GM12892 (cell line): ENCODE measurements around the gene NRXN3.

Experiments used
- DNase-seq: peaks from one replicate; pipeline ENCODE4 v3.0.0; 2011; ENCODE audit not compliant: insufficient read length
- FAIRE-seq: peaks from 2 replicates; lab custom pipeline; 2011; peaks lifted over from hg19 to GRCh38; lab: Jason Lieb, UNC
- POLR2A ChIP-seq: IDR thresholded peaks from 2 replicates; pipeline ENCODE4 v1.6.1; 2011; ENCODE audit warnings: low read depth, low read length, control low read depth
- POLR2AphosphoS5 ChIP-seq: IDR thresholded peaks from 2 replicates; pipeline ENCODE4 v1.6.1; 2011; ENCODE audit warnings: low read depth, low read length, control low read depth
- TAF1 ChIP-seq: IDR thresholded peaks from 2 replicates; pipeline ENCODE4 v1.6.1; 2011; ENCODE audit warnings: low read depth, mild to moderate bottlenecking, control low read depth, low read length, borderline replicate concordance

NRXN3 gene

DNA sequence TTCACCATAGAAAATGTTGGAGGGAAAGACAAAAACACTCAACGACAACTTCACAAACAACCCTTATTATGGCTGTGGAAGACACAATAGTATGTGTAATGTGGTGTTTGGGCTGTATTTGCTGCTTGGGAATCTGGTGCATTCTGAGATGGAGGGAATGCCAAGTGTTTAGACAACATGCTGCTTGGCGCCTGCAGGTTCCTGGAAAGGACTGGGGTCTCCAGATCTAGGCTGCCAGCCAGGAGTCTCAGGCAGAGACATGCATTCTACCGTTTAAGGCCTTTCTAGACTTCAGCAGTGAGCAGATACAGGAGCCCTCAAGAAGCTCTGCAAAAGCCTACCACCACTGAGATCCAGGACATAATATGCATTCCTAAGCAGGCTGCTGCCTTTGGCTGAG lies 418.7 kb downstream of the NRXN3 start:
- TF ChIP-seq TAF1, result no peak
- TF ChIP-seq POLR2A, result no peak
- no peak for TF ChIP-seq POLR2AphosphoS5
- no peak for DNase-seq
- no peak for FAIRE-seq

DNA sequence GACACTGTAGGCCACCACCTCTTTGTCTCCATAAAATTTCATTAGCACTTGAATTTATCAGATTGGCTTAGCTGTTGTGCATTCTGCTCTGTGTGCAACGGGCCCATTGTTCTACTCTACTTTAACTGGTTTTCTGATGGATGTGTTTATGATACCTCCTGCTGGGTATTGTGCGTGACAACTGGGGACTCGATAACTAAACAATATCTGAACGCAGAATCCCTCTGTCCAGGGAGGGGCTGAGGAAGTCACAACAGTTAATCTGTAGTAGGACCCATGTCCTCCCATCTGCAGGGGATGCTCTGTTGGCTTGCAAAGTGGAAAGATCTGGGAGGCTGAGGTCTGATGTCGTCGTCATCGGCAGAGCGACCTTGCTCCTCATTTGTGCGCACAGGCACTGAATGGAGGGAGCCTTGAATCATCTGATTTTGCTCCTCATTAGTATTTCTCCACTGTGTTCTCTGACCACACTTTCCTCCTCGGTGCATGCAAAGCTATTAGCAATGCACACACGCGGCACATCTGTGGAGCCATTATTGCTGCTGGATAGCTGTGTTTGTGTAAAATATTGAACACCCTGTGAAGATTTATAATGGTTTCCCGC lies 422.5 kb downstream of the NRXN3 start:
- no peak for TF ChIP-seq POLR2AphosphoS5
- FAIRE-seq (no peak), DNase-seq (no peak)

DNA sequence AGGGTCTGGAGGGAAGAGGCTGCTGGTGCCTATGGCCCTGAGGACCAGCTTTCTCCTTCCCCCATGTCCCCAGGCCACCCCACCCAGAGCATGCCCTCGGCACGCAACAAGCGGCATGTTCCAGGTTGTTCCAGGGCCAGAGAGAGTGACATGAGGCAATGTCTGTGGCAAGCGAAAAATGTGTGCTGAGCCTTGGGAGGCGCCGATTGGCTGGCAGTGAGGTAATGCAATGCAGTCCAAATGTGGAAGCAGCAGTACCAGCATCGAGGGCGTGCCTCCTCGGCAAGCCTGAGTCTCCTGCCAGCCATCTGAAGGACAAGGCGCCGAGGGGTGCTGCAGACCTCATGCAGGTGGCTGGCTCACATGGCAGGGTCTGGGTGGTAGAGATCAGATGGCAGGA lies 423.8 kb downstream of the NRXN3 start:
- no peak for FAIRE-seq
- no peak for DNase-seq
- TF ChIP-seq POLR2A (no peak), POLR2AphosphoS5 (no peak), TAF1 (no peak)

DNA sequence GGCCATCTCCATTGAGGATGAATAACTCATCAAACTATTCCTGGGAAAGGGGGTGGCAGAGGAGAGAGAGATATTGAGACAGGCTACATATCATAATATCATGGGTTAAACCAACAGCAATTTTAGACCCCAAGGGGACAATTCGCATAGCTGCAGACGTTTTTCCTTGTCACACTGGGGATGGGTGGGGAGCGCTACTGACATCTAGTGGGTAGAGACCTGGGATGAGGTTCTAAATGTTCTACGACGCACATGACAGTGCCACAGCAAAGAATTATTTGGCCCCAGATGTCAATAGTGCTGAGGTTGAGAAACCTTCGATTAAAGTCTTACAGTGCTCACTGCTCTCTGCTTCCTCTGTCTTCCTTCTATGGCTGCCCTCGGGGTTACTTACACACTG lies 425.6 kb downstream of the NRXN3 start:
- no peak for FAIRE-seq
- TF ChIP-seq POLR2A (no peak), TAF1 (no peak)
- DNase-seq, result no peak

DNA sequence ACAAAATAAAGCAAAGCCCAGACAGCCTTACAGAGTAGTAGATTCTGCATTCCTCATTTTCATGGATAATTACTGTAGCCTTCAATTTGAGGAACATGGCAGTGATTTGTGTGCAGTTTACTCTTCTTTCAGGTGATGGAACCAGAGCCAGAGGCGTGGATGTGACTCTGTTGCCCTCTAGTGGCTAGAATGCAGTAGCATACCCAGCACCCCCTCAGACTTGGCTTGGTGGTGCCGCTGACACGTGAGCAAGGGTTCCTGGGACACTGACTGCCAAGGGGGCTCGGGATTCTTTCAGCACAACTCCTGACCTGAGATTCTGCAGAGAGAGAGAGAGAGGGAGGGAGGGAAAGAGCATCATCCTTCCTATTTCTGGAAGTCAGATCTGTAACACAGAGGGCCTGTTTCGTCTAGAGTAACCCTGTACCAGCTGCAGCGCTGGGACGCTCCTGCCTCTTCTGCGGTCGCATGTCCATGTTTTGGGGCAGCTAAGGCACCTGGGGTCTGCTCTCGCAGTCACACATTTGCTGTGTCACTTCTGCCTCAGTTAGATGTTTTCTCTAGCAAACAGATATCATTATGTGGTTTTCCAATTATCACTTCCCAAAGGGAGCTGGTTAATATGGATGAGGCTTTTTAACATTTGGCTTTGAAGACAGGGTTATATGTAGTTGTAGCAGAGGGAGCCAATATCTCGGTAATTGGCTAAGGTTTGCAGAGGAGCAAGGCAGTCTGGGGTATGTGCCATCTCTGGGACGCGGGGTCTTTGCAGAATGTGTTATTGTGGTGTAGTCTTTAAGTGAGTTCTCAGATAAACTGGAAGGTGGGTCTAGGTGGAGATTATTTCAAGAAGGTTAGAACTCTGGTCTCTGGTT lies 428.1 kb downstream of the NRXN3 start:
- peak; percentile 22 for DNase-seq
- peak; percentile 77 for FAIRE-seq

DNA sequence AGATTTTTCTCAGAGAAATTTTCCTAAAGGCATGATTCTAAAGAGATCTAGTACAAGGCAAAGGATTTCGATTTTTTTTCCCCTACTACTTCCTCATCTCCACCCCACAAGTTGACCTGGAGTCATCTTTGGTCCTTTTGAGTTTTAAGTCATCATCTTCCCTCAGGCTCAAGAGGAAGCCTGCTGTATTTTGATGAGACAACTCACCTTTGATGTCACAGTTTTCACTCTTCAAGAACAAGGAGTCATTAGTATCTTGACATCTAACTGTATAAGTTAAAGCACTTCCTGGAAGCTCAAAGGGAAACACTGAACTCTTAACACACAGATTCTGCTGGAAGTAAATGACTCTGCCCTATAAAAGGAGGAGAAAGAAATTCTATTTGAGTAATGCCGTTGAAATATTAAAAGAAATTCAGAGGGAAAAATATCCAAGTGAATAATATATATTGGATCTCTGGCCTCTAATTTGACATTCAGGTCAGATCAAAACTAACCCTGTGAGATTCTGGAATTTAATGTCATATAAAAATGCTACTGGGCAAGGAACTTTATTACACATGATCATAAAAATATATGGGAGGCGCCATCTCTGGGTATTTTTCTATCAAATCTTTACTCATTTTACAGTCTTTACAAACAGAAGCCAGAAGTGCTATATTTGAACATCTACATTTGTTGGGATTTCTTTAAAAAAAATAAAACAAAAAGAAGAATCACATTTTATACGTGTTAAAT lies 435.0 kb downstream of the NRXN3 start:
- TF ChIP-seq TAF1, result no peak
- TF ChIP-seq POLR2A, result no peak
- no peak for TF ChIP-seq POLR2AphosphoS5
- no peak for DNase-seq
- FAIRE-seq, result no peak

More for the DNA sequence above, 428.1 kb downstream of the NRXN3 start:
- no peak for TF ChIP-seq TAF1
- no peak for TF ChIP-seq POLR2AphosphoS5
- no peak for TF ChIP-seq POLR2A

DNA sequence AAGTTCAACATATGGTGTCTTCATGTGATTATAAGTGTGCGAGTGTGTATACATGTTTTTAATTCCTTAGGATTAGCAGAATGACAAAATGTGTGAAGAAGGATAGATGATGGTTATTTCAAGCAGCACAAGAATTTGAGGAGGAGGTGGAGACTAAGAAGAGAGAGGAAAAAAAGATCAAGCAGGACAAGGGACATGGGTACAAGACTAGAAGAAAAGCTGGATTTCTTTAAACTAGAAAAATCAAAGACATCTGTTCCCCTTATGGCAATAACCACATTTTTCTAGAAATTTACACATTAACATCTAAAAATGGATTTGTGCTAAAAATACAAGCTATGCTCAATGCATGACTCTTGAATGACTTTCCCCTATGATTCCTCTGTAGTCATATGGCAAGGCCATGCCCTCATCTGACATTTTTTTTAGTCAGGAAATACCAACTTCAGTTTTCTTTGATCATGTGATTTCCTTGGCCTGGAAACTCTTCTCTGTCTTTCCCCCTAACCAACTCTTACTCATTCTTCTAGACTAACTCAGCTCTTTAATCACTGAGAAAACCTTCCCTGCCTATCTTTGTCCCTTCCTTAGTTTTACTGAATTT lies 435.8 kb downstream of the NRXN3 start:
- TF ChIP-seq POLR2A (no peak), POLR2AphosphoS5 (no peak), TAF1 (no peak)
- no peak for FAIRE-seq

DNA sequence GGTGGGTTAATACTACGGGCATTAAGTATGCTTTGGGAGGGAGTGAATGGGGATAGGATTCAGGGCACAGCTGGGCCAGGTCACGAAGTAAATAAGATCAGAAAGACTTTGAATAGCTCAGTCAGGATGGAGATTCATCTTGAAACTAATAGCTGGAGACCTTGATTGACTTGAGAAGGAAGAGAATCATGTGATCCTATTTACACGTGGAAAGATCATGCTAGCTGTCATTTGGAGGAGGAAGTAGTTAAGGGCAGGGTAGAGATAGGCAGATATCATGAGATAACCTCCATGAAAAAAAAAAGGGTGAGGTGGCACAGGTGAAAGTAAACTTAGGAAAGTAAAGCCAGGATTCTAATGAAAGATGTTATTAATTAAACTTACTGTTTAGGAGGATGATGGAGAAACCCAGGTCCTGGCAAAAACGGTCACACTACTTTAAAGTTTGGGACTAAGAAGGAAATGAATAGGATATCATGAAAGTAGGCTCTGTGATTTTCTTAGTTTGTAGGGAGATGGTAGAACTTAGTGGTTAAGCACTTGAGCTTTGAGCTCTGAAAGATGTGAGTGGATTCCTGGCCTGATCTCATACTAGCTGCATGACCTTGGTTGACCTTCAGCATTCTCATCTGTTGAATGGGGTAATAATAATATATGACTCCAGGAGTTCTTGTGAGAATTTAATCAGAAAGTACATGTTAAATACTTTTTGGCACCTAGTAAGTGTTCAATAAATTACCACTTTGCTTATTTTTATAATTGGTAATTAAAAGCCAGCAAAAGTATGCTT lies 439.0 kb downstream of the NRXN3 start:
- FAIRE-seq, result no peak
- TF ChIP-seq POLR2A (no peak), TAF1 (no peak), POLR2AphosphoS5 (no peak)
- no peak for DNase-seq

More for the DNA sequence above, 435.8 kb downstream of the NRXN3 start:
- DNase-seq, result no peak

DNA sequence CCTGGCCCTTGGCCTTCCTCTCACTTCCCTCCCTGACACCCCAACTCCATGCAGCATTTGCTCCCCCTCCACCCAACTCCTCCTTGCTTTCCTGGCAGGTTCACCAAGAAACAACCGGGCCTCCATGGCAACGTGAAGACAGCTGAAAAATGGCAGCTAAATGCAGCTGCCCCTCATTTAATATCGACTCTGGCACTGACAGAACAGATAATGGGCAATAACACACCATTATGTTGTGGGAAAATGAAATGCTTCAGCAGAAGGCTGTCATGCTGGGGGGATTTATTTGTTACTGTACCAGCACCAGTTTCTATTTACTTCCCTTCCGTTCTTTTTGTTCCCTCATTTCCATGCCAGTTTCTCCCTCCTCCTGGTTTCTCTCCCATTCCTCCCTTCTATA lies 440.8 kb downstream of the NRXN3 start:
- no peak for FAIRE-seq
- no peak for TF ChIP-seq POLR2A
- DNase-seq, result no peak

DNA sequence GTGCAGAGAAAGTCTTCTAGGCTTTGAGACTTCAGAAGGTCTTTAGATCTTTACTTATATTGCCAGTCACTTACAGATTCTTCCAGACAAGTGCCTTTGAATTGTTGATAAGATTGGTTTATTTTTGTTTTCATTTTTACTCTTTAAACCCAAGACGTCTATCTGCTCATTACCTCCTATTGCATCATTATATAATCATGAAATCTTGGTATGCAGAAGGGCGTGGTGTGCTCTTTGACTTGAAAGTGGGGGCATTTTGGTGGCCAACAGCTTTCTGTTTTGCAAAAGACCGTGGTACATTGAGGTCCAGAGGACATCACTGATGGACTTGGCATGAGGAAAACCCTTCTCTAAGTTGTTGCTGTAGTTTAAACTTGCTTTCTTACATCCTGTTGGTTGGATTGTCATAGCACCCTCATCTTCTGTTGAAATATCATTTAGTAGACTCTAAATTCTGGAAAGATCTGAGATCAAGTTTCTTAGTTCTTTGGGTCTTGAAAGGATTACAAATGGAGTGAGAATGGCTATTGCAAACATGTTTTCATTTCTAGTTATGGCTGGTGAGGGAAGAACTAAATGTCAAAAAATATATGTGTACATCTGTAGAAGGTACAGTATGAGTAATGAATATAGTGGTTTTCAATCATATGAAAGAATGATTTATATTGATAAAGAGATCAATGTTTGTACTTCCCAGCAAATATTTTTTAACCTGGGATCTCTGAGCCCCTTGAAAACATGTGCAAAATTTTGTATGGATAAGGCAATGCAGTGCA lies 441.8 kb downstream of the NRXN3 start:
- FAIRE-seq (no peak), DNase-seq (no peak)
- no peak for TF ChIP-seq POLR2A
- TF ChIP-seq POLR2AphosphoS5, result no peak
- no peak for TF ChIP-seq TAF1

DNA sequence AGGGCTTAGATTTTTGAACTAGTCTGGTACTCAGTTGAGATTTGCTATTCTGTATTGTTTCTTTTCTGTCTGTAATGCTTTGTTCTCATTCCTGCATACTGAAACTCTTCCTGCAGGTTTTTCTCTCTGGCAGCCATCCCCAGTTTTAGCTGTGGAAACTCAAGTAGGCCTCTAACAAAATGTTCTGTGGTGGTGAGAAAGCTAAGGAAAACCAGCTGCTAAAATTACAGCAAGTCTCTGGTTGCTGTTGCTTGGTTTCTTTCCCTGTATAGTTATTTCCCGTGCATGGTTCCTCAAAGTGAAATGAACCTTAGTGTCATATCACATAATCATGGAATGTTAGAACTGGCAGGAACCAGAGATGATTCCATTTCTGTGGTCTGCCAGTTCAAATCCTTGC lies 442.5 kb downstream of the NRXN3 start:
- FAIRE-seq (no peak), DNase-seq (no peak)
- TF ChIP-seq POLR2AphosphoS5 (no peak), POLR2A (no peak), TAF1 (no peak)
